Transverse colon (tissue), 4 donors: ENCODE measurements around the gene PRPSAP1. TPM values are rescaled to one million over a fixed set of nuclear protein-coding genes. Genes with fewer than 3 reads are reported as not detected.
A peak's percentile ranks its signal among the peaks of the same experiment; 100 is the strongest.

Source experiments
- DNase-seq: peaks from one replicate; pipeline ENCODE4 v3.0.0-alpha.2; 2019
- H3K27ac ChIP-seq, 4 donors: fragments of 200-600 bp; sonication (generic); 2 replicates each; pipeline ENCODE4 v1.5.1; 2016 to 2018; ENCODE audit warnings: inconsistent platforms in 4 of 4
- H3K27me3 ChIP-seq: fragments of 200-600 bp; sonication (generic); 2 replicates; pipeline ENCODE4 v1.5.1; 2017; ENCODE audit warnings: inconsistent platforms
- H3K36me3 ChIP-seq, 4 donors: fragments of 200-600 bp; sonication (generic); 2 replicates each; pipeline ENCODE4 v1.5.1; 2017 to 2019; ENCODE audit warnings: inconsistent platforms in 4 of 4
- H3K4me1 ChIP-seq, 4 donors: fragments of 200-600 bp; sonication (generic); 2 replicates each; pipeline ENCODE4 v1.5.1; 2017 to 2020; ENCODE audit warnings: inconsistent platforms in 4 of 4
- H3K4me3 ChIP-seq, 4 donors: fragments of 200-600 bp; sonication (generic); 1 replicate in 1 of 4; 2 replicates in 3 of 4; pipeline versions ENCODE4 v1.5.1 to v1.6.1; 2017 to 2019; ENCODE audit warnings: inconsistent platforms in 4 of 4
- H3K9me3 ChIP-seq, 2 donors: fragments of 200-600 bp; sonication (generic); 2 replicates each; pipeline ENCODE4 v1.5.1; 2017 to 2019; ENCODE audit warnings: inconsistent platforms in 2 of 2
- CTCF ChIP-seq, 5 experiments: fragments of 200-600 bp in 3 of 5; fragments of 450-650 bp in 2 of 5; sonication (generic) in 3 of 5; IDR thresholded peaks; 1 replicate in 2 of 5; 2 replicates in 3 of 5; pipeline ENCODE4 v1.5.1; 2016 to 2017; ENCODE audit warnings: antibody characterized with exemption in 5 of 5, inconsistent platforms in 3 of 5, mild to moderate bottlenecking in 2 of 5, moderate library complexity in 1 of 5
- EP300 ChIP-seq: sonication (generic); formaldehyde crosslinking; IDR thresholded peaks from one replicate; pipeline ENCODE4 v1.6.1; 2017; ENCODE audit warnings: antibody characterized with exemption, low read depth
- POLR2A ChIP-seq: fragments of 450-650 bp; IDR thresholded peaks from one replicate; pipeline ENCODE4 v1.6.1; 2016; ENCODE audit warnings: antibody characterized with exemption, mild to moderate bottlenecking, moderate library complexity
- POLR2AphosphoS5 ChIP-seq, 3 donors: sonication (generic); formaldehyde crosslinking; IDR thresholded peaks; one replicate each; pipeline ENCODE4 v1.6.1; 2016; ENCODE audit warnings: antibody characterized with exemption in 3 of 3
- WGBS, 2 donors: methylation state at CpG; one replicate each; pipeline ENCODE4 v1.1.5; 2018; ENCODE audit warnings: low coverage in 1 of 2; 5-methylcytosine and 5-hydroxymethylcytosine counted together
- in situ Hi-C, 4 donors: fragments of 200-750 bp; cut with MboI; loops; one replicate each; pipeline versions ENCODE4 v1.15.0 to v1.15.1; 2017; ENCODE audit warnings: low sequenced_read_pairs in 3 of 4, low pct_ligation_motif_present in 1 of 4, low pct_unique_long_range_greater_than_20kb in 1 of 4
- intact Hi-C: fragments of 100-400 bp; cut with DNase I; formaldehyde crosslinking; loops from one replicate; pipeline ENCODE4 v1.15.1; 2023; ENCODE audit warnings: low total_unique reads
- total RNA-seq, 4 donors: library from RNA; depleted of rRNA; stranded (reverse); fragments of >200 nt; gene quantifications; one replicate each; pipeline ENCODE4 v1.1.0, GENCODE V29; 2016

Gene PRPSAP1
- total RNA-seq: 100 to 1,000 TPM in 2 of 4 donors, 10 to 100 TPM in 2; 50.1 to 147 (median 96.7) TPM

- Histone ChIP-seq H3K27me3 (no peaks in the 10 kb centered on the region), H3K9me3 (no peaks in the 10 kb centered on the region), H3K4me1 (peaks cover 7 to 38% (median 17%) of the 10 kb centered on the region in 4 donors), H3K27ac (peak within 1 kb of the TSS; percentile 86 to 92 (median 91)), H3K4me3 (peak within 1 kb of the TSS; percentile 72 to 99 (median 88)), H3K36me3 (no peaks in the 10 kb centered on the region)
- WGBS, 2 donors: 0 to 2% methylated on average over 3 to 12 of the region's 75 CpGs
- intact Hi-C loops: no loop called here
- in situ Hi-C loops: no loop called here
- peak; percentile 88 for DNase-seq
- peak; percentile 39 to 66 (median 49) for TF ChIP-seq CTCF (IDR thresholded peaks at IDR 0.05)
- TF ChIP-seq POLR2AphosphoS5 (IDR thresholded peaks at IDR 0.05): peak; percentile 87 to 93 (median 88)
- peak; percentile 91 for TF ChIP-seq POLR2A
- TF ChIP-seq EP300: no peak
Observed at GRCh38 chr17:76353599-76354316, at the start of gene PRPSAP1. Gene PRPSAP1 (minus strand): TSS chr17:76353916. CDS start chr17:76353703, 213 bp downstream.

- Histone ChIP-seq H3K27ac (no peak overlapping the region), H3K4me3 (no peak overlapping the region), H3K4me1 (peaks cover 0 to 10% (median 3%) of the 10 kb centered on the region in 4 donors), H3K9me3 (no peaks in the 10 kb centered on the region), H3K36me3 (peaks cover 0 to 17% (median 8%) of the 10 kb centered on the region in 4 donors), H3K27me3 (no peaks in the 10 kb centered on the region)
- no peak for DNase-seq
- WGBS, 2 donors: 82 to 100% methylated on average over 1 to 5 of the region's 5 CpGs
- no peak for TF ChIP-seq EP300
- no peak for TF ChIP-seq POLR2A
- no peak for TF ChIP-seq CTCF (IDR thresholded peaks at IDR 0.05)
- TF ChIP-seq POLR2AphosphoS5 (IDR thresholded peaks at IDR 0.05): no peak
- in situ Hi-C loops (loop anchor here in 1 of 4 donors (5.0 kb wide), 1 partner anchor 100 kb away; no protein-coding TSS in a partner anchor), intact Hi-C loops (loop anchor here (10.0 kb wide), 1 partner anchor 168 kb away; no protein-coding TSS in a partner anchor)
Observed at GRCh38 chr17:76402711-76403110, 49.0 kb upstream of the PRPSAP1 start.

GRCh38 chr17:76399175-76400172, 45.8 kb upstream of the PRPSAP1 start:
- H3K4me1 ChIP-seq: no peaks in the 10 kb centered on the region
- intact Hi-C loops: loop anchor here (10.0 kb wide), 1 partner anchor 165 kb away; no protein-coding TSS in a partner anchor
- TF ChIP-seq POLR2AphosphoS5 (IDR thresholded peaks at IDR 0.05) (no peak), POLR2A (no peak), CTCF (IDR thresholded peaks at IDR 0.05) (no peak), EP300 (no peak)
- no peak for DNase-seq
- no peak overlapping the region for H3K27ac ChIP-seq
- H3K27me3 ChIP-seq: no peaks in the 10 kb centered on the region
- H3K36me3 ChIP-seq: peaks cover 0 to 31% (median 15%) of the 10 kb centered on the region in 4 donors
- no peaks in the 10 kb centered on the region for H3K9me3 ChIP-seq
- H3K4me3 ChIP-seq: no peak overlapping the region
- in situ Hi-C loops: loop anchor here (5.0 to 10.0 kb wide), 2 partner anchors 95 to 97 kb away; partner anchors contain the start of gene QRICH2 (in 1 of the 4)
- 77 to 90% methylated on average over 7 to 33 of the region's 33 CpGs for WGBS, 2 donors
